GM12874 (cell line): ENCODE data around the gene SLC6A13.

ENCODE experiments used
- CTCF ChIP-seq: IDR thresholded peaks from 2 replicates; pipeline ENCODE4 v1.5.1; 2011; ENCODE audit warnings: low read depth, mild to moderate bottlenecking, control low read depth, low read length, moderate library complexity; ENCODE audit not compliant: insufficient read depth

SLC6A13 gene

GRCh38 chr12:291153-291723 is 28.6 kb upstream of the SLC6A13 start:
- no peak for TF ChIP-seq CTCF

- TF ChIP-seq CTCF, result no peak
Measured at GRCh38 chr12:288687-289086, 26.1 kb upstream of the SLC6A13 start.

- TF ChIP-seq CTCF, result no peak
Measured at GRCh38 chr12:286531-287300, 24.1 kb upstream of the SLC6A13 start.

GRCh38 chr12:278046-278445 is 15.4 kb upstream of the SLC6A13 start:
- TF ChIP-seq CTCF, result no peak

GRCh38 chr12:275812-276211 is 13.2 kb upstream of the SLC6A13 start:
- no peak for TF ChIP-seq CTCF

GRCh38 chr12:273382-273781 is 10.7 kb upstream of the SLC6A13 start:
- no peak for TF ChIP-seq CTCF

GRCh38 chr12:272942-273341 is 10.3 kb upstream of the SLC6A13 start:
- TF ChIP-seq CTCF, result no peak
